ENCODE data around the gene LNPEP. TPM values are rescaled to one million over a fixed set of nuclear protein-coding genes. Genes with fewer than 3 reads are reported as not detected.

The LNPEP gene
- total RNA-seq, 1 donor from 2014 or later: 33.9 TPM

DNA sequence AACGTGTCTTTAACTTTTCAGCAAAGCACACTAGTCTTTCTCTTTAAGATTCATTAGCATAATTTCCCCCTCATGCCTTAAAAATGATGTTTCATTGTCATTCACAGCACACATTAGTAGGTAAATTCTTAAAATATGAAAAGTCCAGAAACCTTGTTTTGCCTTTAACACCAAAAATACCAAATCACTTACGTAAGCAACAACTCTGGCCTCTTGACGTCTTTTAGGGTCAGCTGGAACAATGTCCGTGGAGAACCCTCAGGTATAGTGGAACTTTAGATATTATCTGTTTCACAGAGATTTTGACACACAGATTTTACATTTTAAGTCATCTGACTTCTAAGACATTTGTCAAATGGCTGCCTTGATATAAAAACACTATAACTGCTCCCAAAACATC is 30.9 kb downstream of the LNPEP start:
- Histone ChIP-seq H3K9me3 (no peaks in the 10 kb centered on the region), H3K4me3 (no peak overlapping the region), H3K27ac (no peak overlapping the region), H3K36me3 (no peaks in the 10 kb centered on the region), H3K27me3 (no peaks in the 10 kb centered on the region), H3K4me1 (peaks cover 42% of the 10 kb centered on the region)
- TF ChIP-seq POLR2AphosphoS5 (IDR thresholded peaks at IDR 0.05; ENCODE audit: insufficient read depth in 1 of 2, low read depth in 1 of 2): no peak
- TF ChIP-seq, protein P1, sequence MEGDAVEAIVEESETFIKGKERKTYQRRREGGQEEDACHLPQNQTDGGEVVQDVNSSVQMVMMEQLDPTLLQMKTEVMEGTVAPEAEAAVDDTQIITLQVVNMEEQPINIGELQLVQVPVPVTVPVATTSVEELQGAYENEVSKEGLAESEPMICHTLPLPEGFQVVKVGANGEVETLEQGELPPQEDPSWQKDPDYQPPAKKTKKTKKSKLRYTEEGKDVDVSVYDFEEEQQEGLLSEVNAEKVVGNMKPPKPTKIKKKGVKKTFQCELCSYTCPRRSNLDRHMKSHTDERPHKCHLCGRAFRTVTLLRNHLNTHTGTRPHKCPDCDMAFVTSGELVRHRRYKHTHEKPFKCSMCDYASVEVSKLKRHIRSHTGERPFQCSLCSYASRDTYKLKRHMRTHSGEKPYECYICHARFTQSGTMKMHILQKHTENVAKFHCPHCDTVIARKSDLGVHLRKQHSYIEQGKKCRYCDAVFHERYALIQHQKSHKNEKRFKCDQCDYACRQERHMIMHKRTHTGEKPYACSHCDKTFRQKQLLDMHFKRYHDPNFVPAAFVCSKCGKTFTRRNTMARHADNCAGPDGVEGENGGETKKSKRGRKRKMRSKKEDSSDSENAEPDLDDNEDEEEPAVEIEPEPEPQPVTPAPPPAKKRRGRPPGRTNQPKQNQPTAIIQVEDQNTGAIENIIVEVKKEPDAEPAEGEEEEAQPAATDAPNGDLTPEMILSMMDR (IDR thresholded peaks at IDR 0.05): no peak
- TF ChIP-seq POLR2A (IDR thresholded peaks at IDR 0.05): no peak
- intact Hi-C loops (cut with DNase I): no loop called here
- DNase-seq (ENCODE audit: extremely low spot score in 2 of 2): no peak

DNA sequence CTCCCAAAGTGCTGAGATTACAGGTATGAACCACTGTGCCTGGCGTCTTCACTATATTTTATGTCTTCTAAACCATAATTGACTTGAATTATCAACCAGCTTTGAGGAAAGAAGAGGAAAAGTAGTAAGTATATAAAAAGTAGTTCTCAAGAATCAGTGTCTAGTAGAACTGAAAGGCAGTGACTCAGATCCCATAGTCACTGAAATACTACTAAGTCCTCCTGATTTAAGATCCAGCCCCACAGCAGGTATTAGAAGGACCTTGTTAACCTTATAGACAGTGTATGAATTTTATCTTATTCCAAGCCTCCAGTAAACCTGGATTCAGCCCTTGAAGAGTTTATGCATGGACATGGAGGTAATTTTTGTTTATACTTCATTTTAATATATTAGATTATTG is 31.5 kb downstream of the LNPEP start:
- Histone ChIP-seq H3K27ac (no peak overlapping the region), H3K27me3 (no peaks in the 10 kb centered on the region), H3K36me3 (no peaks in the 10 kb centered on the region), H3K9me3 (no peaks in the 10 kb centered on the region), H3K4me1 (peaks cover 38% of the 10 kb centered on the region), H3K4me3 (no peak overlapping the region)
- intact Hi-C loops (cut with DNase I): no loop called here
- no peak for DNase-seq (ENCODE audit: extremely low spot score in 2 of 2)
- TF ChIP-seq, protein P1 (IDR thresholded peaks at IDR 0.05): no peak
- TF ChIP-seq POLR2A (IDR thresholded peaks at IDR 0.05) (no peak), POLR2AphosphoS5 (IDR thresholded peaks at IDR 0.05; ENCODE audit: insufficient read depth in 1 of 2, low read depth in 1 of 2) (no peak)

DNA sequence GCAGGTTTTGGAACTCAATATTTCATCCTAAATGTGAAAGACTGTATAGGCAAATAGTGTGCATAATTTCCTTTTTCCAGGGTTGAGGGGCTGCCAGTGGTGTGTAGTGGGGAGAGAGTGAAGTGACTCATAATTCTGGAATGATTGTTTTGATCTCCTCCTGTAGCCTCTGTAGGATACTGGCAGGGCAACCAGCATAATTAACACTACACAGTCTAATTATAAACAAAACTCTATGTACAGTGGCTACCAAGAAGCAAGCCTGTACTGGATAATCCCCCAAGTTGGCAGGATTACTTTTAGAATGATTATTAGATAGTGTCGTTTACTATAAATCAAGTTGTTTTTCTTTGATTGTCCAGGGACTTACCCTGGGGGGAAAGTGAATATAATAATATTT is 32.2 kb downstream of the LNPEP start:
- Histone ChIP-seq H3K27me3 (no peaks in the 10 kb centered on the region), H3K27ac (peak overlapping the region; percentile 35), H3K36me3 (no peaks in the 10 kb centered on the region), H3K4me1 (peaks cover 38% of the 10 kb centered on the region), H3K9me3 (no peaks in the 10 kb centered on the region), H3K4me3 (no peak overlapping the region)
- DNase-seq (ENCODE audit: extremely low spot score in 2 of 2): no peak
- TF ChIP-seq, protein P1 (IDR thresholded peaks at IDR 0.05): no peak
- TF ChIP-seq POLR2A (IDR thresholded peaks at IDR 0.05) (no peak), POLR2AphosphoS5 (IDR thresholded peaks at IDR 0.05; ENCODE audit: insufficient read depth in 1 of 2, low read depth in 1 of 2) (no peak)
- intact Hi-C loops (cut with DNase I): no loop called here

DNA sequence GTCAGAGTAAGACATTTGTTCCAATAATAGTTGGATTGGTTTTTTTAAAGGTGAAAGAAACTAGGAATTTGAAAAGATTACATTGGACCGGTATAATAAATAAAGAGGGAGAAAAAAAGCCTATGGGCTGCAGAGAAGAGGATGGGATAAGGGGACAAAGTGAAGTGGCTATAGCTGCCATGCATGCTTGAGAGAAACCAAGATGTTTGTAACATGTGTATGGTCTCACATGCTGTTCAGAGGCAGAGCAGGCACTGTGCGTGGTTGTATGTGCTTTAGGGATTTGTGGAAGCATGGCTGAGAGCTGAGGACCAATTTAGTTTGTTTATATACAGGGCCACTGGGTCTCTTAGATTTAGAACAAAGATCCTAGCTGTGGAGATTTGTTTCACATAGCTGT is 32.7 kb downstream of the LNPEP start:
- intact Hi-C loops (cut with DNase I): no loop called here
- H3K27ac ChIP-seq: peak overlapping the region; percentile 35

DNA sequence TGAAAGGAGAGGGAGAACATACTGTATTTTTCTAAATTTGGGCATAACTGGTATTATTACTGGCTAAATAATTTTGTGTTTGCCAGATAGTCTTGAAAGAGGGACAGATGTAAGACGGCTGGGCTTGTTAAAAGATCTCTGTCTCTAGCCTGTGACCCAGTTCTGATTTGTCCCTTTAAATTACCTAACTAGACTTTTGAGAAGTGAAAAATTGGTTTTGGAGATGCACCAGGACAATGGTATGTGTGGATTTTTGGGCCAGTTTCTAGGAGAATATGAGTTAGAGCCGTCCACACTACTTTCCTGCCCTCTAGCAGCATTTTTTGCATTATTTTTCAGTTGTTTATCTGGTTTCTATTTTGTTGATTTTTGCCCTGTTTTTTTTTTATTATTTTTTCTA is 33.5 kb downstream of the LNPEP start:
- TF ChIP-seq POLR2A (IDR thresholded peaks at IDR 0.05) (no peak), POLR2AphosphoS5 (IDR thresholded peaks at IDR 0.05; ENCODE audit: insufficient read depth in 1 of 2, low read depth in 1 of 2) (no peak)
- TF ChIP-seq, protein P1 (IDR thresholded peaks at IDR 0.05): no peak
- no peak for DNase-seq (ENCODE audit: extremely low spot score in 2 of 2)
- H3K27ac ChIP-seq: peak overlapping the region; percentile 24

More for the DNA sequence above, 32.7 kb downstream of the LNPEP start:
- Histone ChIP-seq H3K4me3 (no peak overlapping the region), H3K27me3 (no peaks in the 10 kb centered on the region), H3K9me3 (no peaks in the 10 kb centered on the region), H3K36me3 (no peaks in the 10 kb centered on the region), H3K4me1 (peaks cover 38% of the 10 kb centered on the region)
- no peak for TF ChIP-seq POLR2AphosphoS5 (IDR thresholded peaks at IDR 0.05; ENCODE audit: insufficient read depth in 1 of 2, low read depth in 1 of 2)
- TF ChIP-seq, protein P1 (IDR thresholded peaks at IDR 0.05): no peak
- no peak for TF ChIP-seq POLR2A (IDR thresholded peaks at IDR 0.05)
- no peak for DNase-seq (ENCODE audit: extremely low spot score in 2 of 2)

More for the DNA sequence above, 33.5 kb downstream of the LNPEP start:
- Histone ChIP-seq H3K36me3 (no peaks in the 10 kb centered on the region), H3K4me3 (no peak overlapping the region), H3K27me3 (no peaks in the 10 kb centered on the region), H3K4me1 (peaks cover 42% of the 10 kb centered on the region), H3K9me3 (no peaks in the 10 kb centered on the region)
- intact Hi-C loops (cut with DNase I): no loop called here

All from vagina (tissue), 2 donors.